KOPT-K1 (cell line): ENCODE measurements around the gene SEZ6L2.
"Not testable (repeated sequence)": the region's sequence is repeated elsewhere in the genome, so short reads cannot be mapped to it uniquely, and the experiment has no call there.

ENCODE experiments used
- H3K27ac ChIP-seq: fragments of 200-600 bp; sonication (generic); 2 replicates; pipeline ENCODE4 v1.5.1; 2016; ENCODE audit warnings: antibody characterized with exemption, mild to moderate bottlenecking, low read depth, low read length; ENCODE audit not compliant: poor library complexity, severe bottlenecking
- H3K36me3 ChIP-seq: fragments of 200-600 bp; sonication (generic); 2 replicates; pipeline ENCODE4 v1.5.1; 2017; ENCODE audit warnings: antibody characterized with exemption, mild to moderate bottlenecking, low read length, moderate library complexity; ENCODE audit not compliant: insufficient read depth
- H3K9me3 ChIP-seq: fragments of 200-600 bp; sonication (generic); 2 replicates; pipeline ENCODE4 v1.5.1; 2017; ENCODE audit warnings: antibody characterized with exemption, low read length, mild to moderate bottlenecking; ENCODE audit not compliant: insufficient read depth, poor library complexity, severe bottlenecking

Gene SEZ6L2

GRCh38 chr16:29916979-29917378 is 17.6 kb upstream of the SEZ6L2 start:
- no peak overlapping the region for H3K27ac ChIP-seq
- no peaks in the 10 kb centered on the region for H3K9me3 ChIP-seq
- H3K36me3 ChIP-seq = peaks cover 78% of the 10 kb centered on the region

DNA sequence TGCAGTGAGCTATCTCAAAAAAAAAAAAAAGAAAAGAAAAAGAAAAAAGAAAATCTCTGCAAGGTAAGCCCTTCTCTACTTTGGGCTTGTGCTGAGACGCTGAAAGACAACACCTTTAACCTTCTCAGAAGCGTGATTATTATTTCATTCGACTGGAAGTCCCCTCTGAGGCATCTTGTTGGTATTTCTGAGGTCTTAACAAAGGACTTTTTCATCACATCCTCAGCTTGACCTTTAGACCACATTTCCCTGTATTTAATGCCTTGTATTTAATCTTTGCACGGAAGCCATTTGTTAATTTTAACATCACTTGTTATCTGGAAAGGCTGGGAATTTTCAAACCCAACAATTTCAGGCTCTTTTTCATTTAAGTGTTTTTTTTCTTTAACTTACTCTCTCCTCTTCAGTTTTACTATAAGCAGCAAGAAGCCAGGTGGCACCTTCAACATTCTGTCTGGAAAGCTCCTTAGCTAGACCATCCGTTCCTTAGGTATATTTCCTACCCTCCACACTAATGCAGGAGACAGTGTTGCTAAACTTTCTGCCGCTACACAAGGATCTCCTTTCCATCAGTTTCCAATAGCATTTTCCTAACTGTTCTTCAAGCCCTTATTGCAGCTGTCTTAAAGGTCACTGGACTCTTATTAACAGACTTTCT is 16.4 kb upstream of the SEZ6L2 start:
- Histone ChIP-seq H3K36me3 (peaks cover 65% of the 10 kb centered on the region), H3K27ac (no peak overlapping the region), H3K9me3 (no peaks in the 10 kb centered on the region)

GRCh38 chr16:29913514-29913913 is 14.2 kb upstream of the SEZ6L2 start:
- Histone ChIP-seq H3K27ac (no peak overlapping the region), H3K9me3 (no peaks in the 10 kb centered on the region), H3K36me3 (peaks cover 46% of the 10 kb centered on the region)

- H3K27ac ChIP-seq = no peak overlapping the region
- peaks cover 35% of the 10 kb centered on the region for H3K36me3 ChIP-seq
- no peaks in the 10 kb centered on the region for H3K9me3 ChIP-seq
These were observed 12.7 kb upstream of the SEZ6L2 start for GRCh38 chr16:29912087-29912486.

DNA sequence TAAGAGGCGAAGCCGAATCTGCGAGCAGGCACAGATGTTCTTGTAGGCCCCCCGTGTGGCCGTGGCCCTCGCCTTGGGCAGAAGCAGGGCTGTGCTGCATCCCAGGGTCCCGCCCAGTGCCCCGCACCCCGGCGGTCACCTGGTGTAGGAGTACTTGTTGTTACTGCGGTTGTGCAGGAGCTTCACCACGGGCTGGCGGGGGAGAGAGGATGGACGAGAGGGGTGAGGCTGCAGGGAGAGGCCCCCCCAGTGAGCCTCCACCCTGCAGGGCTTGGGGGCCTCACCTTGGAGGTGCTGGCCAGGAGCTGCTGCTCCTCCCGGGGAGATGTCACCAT is 12.3 kb upstream of the SEZ6L2 start:
- H3K9me3 ChIP-seq = no peaks in the 10 kb centered on the region
- H3K27ac ChIP-seq = no peak overlapping the region
- H3K36me3 ChIP-seq = peaks cover 31% of the 10 kb centered on the region

GRCh38 chr16:29910819-29911675 is 11.7 kb upstream of the SEZ6L2 start:
- H3K36me3 ChIP-seq = peaks cover 28% of the 10 kb centered on the region
- no peaks in the 10 kb centered on the region for H3K9me3 ChIP-seq
- H3K27ac ChIP-seq = no peak overlapping the region

DNA sequence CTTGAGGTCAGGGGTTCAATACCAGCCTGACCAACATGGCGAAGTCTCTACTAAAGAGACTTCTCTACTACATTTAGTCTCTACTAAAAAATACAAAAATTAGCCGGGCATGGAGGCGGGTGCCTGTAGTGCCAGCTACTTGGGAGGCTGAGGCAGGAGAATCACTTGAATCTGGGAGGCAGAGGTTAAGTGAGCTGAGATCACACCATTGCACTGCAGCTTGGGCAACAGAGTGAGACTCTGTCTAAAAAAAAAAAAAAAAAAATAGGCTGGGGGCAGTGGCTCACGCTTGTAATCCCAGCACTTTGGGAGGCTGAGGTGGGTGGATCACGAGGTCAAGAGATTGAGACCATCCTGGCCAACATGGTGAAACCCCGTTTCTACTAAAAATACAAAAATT is 10.5 kb upstream of the SEZ6L2 start:
- H3K36me3 ChIP-seq = peaks cover 19% of the 10 kb centered on the region
- H3K9me3 ChIP-seq, H3K27ac ChIP-seq: not testable (repeated sequence)

DNA sequence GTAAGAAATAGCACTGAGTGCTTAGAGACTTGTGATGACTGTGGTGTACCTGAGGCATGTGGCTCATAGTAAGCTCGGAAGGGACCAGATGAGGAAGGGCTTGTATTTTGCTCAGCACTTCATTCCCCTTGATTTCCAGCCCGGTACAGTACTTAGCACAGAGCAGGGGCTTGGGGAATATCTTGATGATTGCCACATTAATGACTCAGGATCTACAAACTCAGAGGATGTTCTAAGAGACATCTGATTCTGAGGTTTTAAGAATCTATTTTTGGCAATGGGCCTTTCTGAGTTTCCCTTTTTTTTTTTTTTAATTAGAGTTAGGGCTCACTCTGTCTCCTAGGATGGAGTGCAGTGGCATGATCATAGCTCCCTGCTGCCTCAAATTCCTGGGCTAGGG is 10.0 kb upstream of the SEZ6L2 start:
- Histone ChIP-seq H3K36me3 (peaks cover 14% of the 10 kb centered on the region), H3K27ac (no peak overlapping the region)

GRCh38 chr16:29908719-29909220 is 9.4 kb upstream of the SEZ6L2 start:
- H3K9me3 ChIP-seq = no peaks in the 10 kb centered on the region
- no peak overlapping the region for H3K27ac ChIP-seq
- H3K36me3 ChIP-seq = peaks cover 8% of the 10 kb centered on the region

More for the DNA sequence above, 10.0 kb upstream of the SEZ6L2 start:
- H3K9me3 ChIP-seq = no peaks in the 10 kb centered on the region

DNA sequence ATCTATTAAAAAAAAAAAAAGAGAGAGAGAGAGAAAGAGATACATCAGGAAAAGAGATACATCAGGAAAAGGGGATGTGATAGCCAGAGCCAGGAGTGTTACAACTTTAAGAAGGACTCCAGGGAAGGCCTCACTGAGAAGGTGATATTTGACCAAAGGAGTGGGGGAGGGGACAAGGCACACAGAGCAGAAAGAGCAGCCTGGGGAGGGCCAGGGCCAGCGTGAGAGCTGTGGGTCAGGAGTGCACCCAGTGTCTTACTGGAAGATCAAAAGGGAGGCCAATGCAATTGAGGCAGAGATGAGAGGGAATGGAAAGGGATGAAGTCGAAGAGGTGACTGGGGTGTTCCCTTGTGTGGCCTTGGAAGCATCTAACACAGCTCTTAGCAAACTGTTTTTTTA is 8.6 kb upstream of the SEZ6L2 start:
- Histone ChIP-seq H3K36me3 (peaks cover 4% of the 10 kb centered on the region; the same call in 1 of the 2 replicates), H3K27ac (no peak overlapping the region), H3K9me3 (no peaks in the 10 kb centered on the region)

DNA sequence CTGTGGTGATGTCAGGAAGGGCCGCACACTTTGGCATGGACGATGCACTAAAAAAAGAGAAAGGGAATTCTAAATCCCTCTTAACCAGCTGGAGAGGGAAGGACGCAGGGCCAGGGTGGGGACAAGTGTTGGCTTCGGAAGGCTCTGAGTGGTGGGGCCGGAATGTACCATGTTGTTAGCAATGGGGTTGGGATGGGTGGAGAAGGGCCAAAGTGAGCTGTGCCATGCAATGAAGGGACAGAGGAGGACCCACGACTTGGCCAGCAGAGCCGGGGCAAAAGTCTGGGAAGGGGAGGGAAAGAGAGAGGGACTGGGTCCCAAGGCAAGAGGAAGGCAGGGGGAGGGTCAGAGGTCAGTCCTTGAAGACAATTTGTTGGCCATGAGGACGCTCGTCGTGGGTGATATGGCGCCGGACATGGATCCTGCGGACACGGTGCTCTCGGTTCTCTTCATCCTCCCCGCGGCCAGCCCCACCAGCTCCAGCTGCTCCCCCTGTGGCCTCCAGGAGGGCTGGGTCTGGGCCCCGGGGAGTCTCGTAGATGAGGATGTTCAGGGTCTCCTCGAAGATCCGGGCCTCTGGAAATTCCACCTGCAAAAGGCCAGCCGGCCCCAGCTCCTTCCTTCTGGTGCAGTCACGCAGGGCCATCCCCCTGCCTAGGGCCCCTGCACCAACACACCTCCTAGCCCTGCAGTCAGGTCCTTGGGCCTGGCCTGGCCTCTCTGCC is 7.3 kb upstream of the SEZ6L2 start:
- peaks cover 4% of the 10 kb centered on the region; the same call in 1 of the 2 replicates for H3K36me3 ChIP-seq
- H3K9me3 ChIP-seq = no peaks in the 10 kb centered on the region
- no peak overlapping the region for H3K27ac ChIP-seq

DNA sequence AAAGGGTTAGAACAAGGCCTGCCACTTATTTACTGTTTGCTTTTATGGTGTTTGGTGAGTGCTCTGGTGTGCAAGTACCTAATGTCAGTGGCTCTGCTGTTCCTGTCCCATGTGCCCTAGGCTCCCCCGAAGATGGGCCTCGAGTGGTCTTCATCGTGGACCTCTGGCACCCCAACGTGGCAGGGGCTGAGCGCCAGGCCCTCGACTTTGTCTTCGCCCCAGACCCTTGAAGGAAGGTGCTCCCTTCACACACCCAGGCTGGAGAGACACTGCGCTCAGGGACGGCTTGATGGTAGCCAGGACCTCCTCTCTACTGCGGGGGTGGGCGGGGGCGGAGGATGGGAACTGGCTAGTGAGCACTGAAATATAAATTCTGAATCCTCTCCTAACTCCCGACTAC is 6.3 kb upstream of the SEZ6L2 start:
- H3K36me3 ChIP-seq = peaks cover 4% of the 10 kb centered on the region; the same call in 1 of the 2 replicates
- H3K9me3 ChIP-seq = no peaks in the 10 kb centered on the region
- H3K27ac ChIP-seq = no peak overlapping the region

DNA sequence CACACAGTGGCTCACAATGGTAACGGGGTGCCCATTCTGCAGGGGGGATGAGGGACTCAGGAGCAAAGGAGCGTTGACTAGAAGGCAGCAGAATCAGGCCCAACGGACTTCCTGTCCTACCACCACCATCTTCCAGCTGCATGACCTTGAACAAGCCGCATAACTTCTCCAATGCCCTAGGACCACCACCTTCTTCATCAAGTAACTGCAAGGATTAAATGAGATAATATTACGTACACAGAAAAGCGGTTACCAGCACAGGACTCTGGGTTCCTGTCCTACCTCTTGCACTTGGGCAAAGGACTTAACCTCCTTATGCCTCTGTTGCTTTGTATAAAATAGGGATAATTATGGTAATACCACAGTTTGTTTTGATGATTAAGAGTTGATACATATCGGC is 5.6 kb upstream of the SEZ6L2 start:
- Histone ChIP-seq H3K27ac (no peak overlapping the region), H3K36me3 (peaks cover 4% of the 10 kb centered on the region; the same call in 1 of the 2 replicates), H3K9me3 (no peaks in the 10 kb centered on the region)

DNA sequence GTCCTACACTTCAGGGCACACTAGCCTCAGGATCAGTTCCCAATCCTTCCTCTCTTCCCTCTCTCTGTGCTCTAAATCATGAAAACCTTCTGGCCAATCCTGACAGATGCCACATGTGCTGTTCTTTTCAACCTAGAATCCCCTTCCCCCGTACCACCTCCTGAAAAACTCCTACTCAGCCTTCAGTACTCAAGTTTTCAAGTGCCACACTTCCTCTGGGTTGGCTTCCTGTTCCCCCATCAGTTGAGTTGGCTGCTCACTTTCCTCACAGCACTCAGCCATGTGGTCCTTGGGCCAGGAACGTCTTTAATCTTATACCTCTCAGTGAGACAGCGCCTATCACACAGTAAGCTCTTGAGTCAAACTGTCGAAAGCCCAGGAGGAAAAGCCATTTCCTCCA is 4.2 kb upstream of the SEZ6L2 start:
- H3K27ac ChIP-seq = no peak overlapping the region
- H3K9me3 ChIP-seq = no peaks in the 10 kb centered on the region
- H3K36me3 ChIP-seq = peaks cover 4% of the 10 kb centered on the region; the same call in 1 of the 2 replicates

DNA sequence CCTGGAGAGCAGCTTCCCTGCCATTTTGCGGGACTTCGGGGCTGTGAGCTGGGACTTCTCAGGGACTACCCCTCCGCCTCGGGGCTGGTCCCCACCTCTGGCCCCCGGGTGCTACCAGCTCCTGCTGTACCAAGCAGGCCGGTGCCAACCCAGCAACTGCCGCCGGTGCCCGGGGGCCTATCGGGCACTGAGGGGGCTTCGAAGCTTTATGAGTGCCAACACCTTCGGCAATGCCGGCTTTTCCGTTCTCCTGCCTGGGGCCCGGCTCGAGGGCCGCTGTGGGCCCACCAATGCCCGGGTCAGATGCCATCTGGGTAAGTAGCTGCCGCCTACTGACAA is 2.2 kb upstream of the SEZ6L2 start:
- Histone ChIP-seq H3K36me3 (peaks cover 2% of the 10 kb centered on the region; the same call in 1 of the 2 replicates), H3K9me3 (no peaks in the 10 kb centered on the region), H3K27ac (no peak overlapping the region)
